HG03460 (cell line): ENCODE measurements around the gene AMN1.

Experiments used
- ATAC-seq: cut with Tn5 transposase; IDR thresholded peaks from one replicate; pipeline ENCODE4 v1.9.1; 2021; ENCODE audit not compliant: unreplicated experiment

The AMN1 gene

DNA sequence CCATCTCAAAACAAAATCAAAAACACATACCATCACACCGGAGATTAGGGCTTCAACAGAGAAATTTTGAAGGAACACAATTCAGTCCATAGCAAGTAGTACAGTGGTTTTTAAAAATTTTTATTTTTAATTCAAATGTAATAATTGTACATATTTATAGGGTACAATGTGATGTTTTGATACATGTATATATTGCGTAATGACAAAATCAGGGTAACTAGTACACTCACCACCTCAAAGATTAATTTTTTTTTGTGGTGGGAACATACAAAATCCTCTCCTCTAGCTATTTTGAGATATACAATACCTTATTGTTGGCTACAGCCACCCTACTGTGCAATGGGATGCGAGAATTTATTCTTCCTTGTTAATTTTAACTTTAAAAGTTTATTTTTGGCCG is 95.4 kb downstream of the AMN1 start:
- ATAC-seq = no peak

DNA sequence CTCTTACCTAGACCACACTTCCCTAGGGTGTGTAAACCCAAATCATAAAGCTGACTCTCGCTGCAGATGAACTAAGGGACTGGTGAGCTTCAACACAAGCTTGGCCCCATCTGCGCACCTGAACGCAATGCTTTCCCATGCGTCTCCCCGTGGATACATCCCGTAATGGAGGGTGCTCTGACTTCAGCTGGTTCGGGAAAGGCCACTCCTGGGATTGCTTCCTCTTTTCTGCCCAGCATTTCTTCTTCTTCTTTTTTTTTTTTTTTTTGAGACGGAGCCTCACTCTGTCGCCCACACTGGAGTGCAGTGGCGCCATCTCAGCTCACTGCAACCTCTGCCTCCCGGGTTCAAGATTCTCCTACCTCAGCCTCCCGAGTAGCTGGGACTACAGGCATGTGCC is 97.0 kb downstream of the AMN1 start:
- ATAC-seq = no peak

DNA sequence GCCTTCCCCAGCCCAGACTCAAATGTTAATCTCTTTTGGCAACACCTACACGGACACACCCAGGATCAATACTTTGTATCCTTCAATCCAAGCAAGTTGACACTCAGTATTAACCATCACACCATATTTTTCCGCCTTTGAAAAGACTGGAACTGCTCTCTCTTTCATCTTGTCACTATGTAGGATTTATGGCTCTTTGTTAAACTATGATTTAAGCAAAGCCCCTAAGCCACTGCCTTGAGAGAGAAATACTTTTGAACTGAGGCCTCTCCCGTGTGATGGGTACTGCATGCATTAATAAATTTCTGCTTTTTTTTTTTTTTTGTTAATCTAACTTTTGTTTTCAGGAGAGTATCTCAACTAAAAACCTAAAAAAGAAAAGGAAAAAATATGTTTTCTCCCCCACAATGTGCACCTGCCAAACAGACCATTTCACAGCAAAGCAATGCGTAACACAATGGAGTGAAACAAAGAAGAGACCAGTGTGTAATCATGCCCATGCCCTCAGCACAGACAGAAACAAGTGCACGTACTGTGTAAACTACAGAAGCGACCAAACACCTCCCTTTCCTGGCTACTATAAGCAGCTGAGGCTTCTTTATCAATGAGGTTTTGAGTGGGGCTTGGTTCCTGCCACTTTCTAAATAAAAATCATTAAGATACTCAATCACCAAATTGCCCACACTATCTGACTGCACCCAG is 97.6 kb downstream of the AMN1 start:
- no peak for ATAC-seq

DNA sequence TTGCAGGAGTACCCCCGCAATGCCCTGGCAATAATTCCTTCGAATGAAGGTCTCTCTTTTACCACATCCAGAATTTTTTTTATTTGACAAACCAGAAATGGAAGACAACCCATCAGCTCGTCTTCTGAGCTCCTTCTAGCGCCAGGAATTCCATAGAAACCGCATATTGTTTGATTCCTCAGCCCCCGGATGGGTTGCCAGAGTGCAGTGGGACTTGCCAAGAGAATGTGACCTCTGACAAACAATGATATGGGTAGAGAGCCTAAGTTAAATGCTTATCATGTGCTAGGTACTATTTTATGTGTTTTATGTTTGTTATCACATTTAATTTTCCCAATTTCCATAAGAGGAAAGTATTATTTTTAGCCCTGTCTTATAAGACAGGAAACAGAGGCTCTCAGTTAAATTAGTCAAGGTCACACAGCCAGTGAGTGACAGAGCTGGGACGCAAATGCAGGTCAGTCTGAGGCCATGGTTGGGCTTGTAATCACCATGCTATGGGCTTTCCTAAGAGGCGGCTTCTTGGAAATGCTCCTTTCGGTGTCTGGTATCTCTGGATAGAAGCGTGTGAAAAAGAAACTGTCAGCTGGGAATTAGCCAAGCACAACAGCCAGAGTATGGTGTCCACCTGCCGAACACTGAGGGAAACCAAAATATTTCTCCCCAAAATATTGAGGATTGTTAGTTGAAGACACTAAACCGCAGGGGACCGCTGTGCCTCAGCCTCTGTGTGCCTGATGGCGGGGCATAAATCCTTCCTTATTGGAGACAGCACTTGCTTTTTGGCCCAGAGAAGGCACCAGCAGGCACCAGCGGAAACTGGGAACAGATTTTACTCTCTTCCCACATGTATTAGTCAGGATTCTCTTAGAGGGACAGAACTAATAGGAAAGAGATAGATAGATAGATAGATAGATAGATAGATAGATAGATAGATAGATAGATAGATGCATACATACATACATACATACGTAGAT is 98.8 kb downstream of the AMN1 start:
- ATAC-seq = no peak

DNA sequence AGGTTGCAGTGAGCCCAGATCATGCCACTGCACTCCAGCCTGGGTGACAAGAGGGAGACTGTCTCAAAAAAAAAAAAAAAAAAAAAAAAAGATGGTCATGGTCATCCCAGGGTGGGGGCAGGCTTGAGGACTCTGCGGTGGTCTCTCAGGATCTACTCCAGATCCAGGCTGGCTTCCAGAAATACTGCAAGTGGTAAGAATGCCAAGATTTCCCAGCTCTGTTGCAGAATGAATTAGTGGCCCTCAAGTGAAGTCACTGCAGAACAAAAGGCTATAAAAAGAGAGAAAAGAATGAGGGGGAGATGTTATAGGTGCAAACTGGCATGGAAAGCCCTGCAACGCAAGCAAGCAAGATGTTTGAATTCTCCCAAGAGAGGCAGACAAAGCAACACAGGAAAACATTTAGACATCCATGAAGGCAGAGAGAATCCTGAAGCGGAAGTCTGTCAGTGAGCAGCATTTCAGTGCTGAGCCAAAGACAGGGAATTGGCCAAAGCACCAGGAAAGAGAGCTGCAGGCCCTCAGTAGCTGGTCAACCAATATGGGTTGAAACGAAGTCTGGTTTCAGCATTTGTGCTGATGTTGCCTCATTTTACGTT is 101.3 kb downstream of the AMN1 start:
- no peak for ATAC-seq

DNA sequence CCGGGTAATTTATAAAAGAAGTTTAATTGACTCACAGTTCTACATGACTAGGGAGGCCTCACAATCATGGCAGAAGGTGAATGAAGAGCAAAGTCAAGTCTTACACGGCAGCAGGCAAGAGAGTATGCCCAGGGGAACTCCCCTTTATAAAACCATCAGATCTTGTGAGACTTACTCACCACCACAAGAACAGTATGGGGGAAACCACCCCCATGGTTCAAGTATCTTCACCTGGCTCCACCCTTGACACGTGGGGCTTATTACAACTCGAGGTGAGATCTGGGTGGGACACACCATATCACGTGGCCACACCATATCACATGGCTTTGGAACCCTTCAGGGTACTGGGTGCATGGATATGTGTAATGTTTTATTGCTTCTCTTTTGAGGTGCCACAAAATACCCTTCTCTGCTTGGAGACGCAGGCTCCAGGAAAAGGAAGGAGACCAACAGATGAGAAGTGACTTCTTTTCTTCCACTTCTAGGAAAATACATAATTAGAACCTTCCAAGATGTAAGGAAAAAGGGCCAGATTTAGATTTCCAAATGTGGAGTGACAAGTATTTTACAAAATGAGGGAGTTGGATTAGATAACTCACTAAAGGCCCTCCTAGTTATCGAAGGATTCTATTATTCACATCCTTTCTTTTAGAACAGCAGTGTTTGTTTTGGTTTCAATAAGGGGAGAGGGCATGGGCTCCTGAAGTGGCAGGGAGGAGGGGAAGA is 102.4 kb downstream of the AMN1 start:
- no peak for ATAC-seq

DNA sequence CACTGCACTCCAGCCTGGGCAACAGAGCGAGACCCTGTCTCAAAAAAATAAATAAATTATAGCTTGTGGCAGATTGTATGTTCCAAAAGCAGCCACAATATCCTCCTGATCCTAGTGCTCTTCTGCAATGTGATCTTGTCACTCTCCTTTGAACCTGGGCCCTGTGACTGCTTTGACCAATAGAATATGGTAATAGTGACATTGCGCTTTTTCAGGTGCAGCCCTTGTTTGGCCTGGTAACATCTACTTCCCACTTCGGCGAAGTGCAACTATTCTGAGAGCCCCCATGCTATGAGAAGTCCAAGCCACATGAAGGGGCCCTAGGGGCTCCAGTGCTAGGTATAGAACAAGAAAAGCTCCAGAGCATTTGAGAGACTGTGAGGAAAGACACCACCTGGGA is 106.8 kb downstream of the AMN1 start:
- ATAC-seq = no peak
